Panc1 (cell line): ENCODE measurements around the gene PPP6R2.

ENCODE experiments used
- CTCF ChIP-seq: fragments of 450-650 bp; IDR thresholded peaks from 2 replicates; pipeline ENCODE4 v1.5.1; 2017; ENCODE audit warnings: mild to moderate bottlenecking
- POLR2AphosphoS5 ChIP-seq: IDR thresholded peaks from 2 replicates; pipeline ENCODE4 v1.6.1; 2012; ENCODE audit warnings: mild to moderate bottlenecking, low read depth, low read length, moderate library complexity
- REST ChIP-seq, 2 experiments: IDR thresholded peaks; 2 replicates each; pipeline ENCODE4 v1.6.1; 2011 to 2012; ENCODE audit warnings: low read depth in 2 of 2, control low read depth in 1 of 2, low read length in 1 of 2, mild to moderate bottlenecking in 1 of 2, moderate library complexity in 1 of 2; ENCODE audit not compliant: insufficient read depth in 1 of 2
- SIN3A ChIP-seq: IDR thresholded peaks from 2 replicates; pipeline ENCODE4 v1.6.1; 2012; ENCODE audit warnings: low read depth, mild to moderate bottlenecking, low read length, moderate library complexity, borderline replicate concordance; ENCODE audit not compliant: insufficient read depth

- no peak for TF ChIP-seq CTCF
- TF ChIP-seq REST (IDR thresholded peaks at IDR 0.05; ENCODE audit: insufficient read depth in 1 of 2, low read depth in 2 of 2, low read length in 1 of 2), result no peak
- no peak for TF ChIP-seq POLR2AphosphoS5
- TF ChIP-seq SIN3A, result no peak
Observed at GRCh38 chr22:50436015-50436830, 93.1 kb downstream of the PPP6R2 start.
